ENCODE measurements around the gene NTN1. TPM values are rescaled to one million over a fixed set of nuclear protein-coding genes. Genes with fewer than 3 reads are reported as not detected.
A peak's percentile ranks its signal among the peaks of the same experiment; 100 is the strongest.

The NTN1 gene
- total RNA-seq, 3 donors from 2014 or later = 2.2 to 3.7 (median 3.3) TPM

GRCh38 chr17:9259419-9259818 lies 238.1 kb downstream of the NTN1 start:
- Histone ChIP-seq H3K9me3 (no peaks in the 10 kb centered on the region), H3K4me3 (no peak overlapping the region), H3K4me1 (no peaks in the 10 kb centered on the region), H3K27me3 (no peaks in the 10 kb centered on the region), H3K36me3 (no peaks in the 10 kb centered on the region), H3K27ac (peak overlapping the region; percentile 42 to 50)
- TF ChIP-seq POLR2A (IDR thresholded peaks at IDR 0.05) = no peak
- TF ChIP-seq POLR2AphosphoS5 (IDR thresholded peaks at IDR 0.05) = no peak
- no peak for TF ChIP-seq CTCF (IDR thresholded peaks at IDR 0.05)
- intact Hi-C loops (cut with DNase I; ENCODE audit: low total_unique reads) = no loop called here
- DNase-seq (ENCODE audit: low spot score in 2 of 2) = peak in 1 of 2 donors; percentile 56

- Histone ChIP-seq H3K36me3 (no peaks in the 10 kb centered on the region), H3K27me3 (no peaks in the 10 kb centered on the region), H3K27ac (no peak overlapping the region), H3K4me1 (no peaks in the 10 kb centered on the region), H3K4me3 (no peak overlapping the region), H3K9me3 (no peaks in the 10 kb centered on the region)
- no peak for DNase-seq (ENCODE audit: low spot score in 2 of 2)
- intact Hi-C loops (cut with DNase I; ENCODE audit: low total_unique reads) = no loop called here
- no peak for TF ChIP-seq POLR2A (IDR thresholded peaks at IDR 0.05)
- TF ChIP-seq CTCF (IDR thresholded peaks at IDR 0.05) = no peak
- TF ChIP-seq POLR2AphosphoS5 (IDR thresholded peaks at IDR 0.05) = no peak
These were observed 240.0 kb downstream of the NTN1 start for GRCh38 chr17:9261081-9262012.

GRCh38 chr17:9266031-9266680 lies 244.8 kb downstream of the NTN1 start:
- H3K4me1 ChIP-seq = no peaks in the 10 kb centered on the region
- intact Hi-C loops (cut with DNase I; ENCODE audit: low total_unique reads) = no loop called here
- H3K27me3 ChIP-seq = no peaks in the 10 kb centered on the region
- TF ChIP-seq POLR2A (IDR thresholded peaks at IDR 0.05) (no peak), POLR2AphosphoS5 (IDR thresholded peaks at IDR 0.05) (no peak), CTCF (IDR thresholded peaks at IDR 0.05) (no peak)
- no peaks in the 10 kb centered on the region for H3K36me3 ChIP-seq
- no peak overlapping the region for H3K4me3 ChIP-seq
- no peak overlapping the region for H3K27ac ChIP-seq
- no peak for DNase-seq (ENCODE audit: low spot score in 2 of 2)
- no peaks in the 10 kb centered on the region for H3K9me3 ChIP-seq

- no peak for DNase-seq (ENCODE audit: low spot score in 2 of 2)
- H3K27ac ChIP-seq = no peak overlapping the region
- no peaks in the 10 kb centered on the region for H3K27me3 ChIP-seq
- intact Hi-C loops (cut with DNase I; ENCODE audit: low total_unique reads) = no loop called here
- TF ChIP-seq CTCF (IDR thresholded peaks at IDR 0.05) (no peak), POLR2A (IDR thresholded peaks at IDR 0.05) (no peak), POLR2AphosphoS5 (IDR thresholded peaks at IDR 0.05) (no peak)
- H3K9me3 ChIP-seq = no peaks in the 10 kb centered on the region
- H3K4me3 ChIP-seq = no peak overlapping the region
- no peaks in the 10 kb centered on the region for H3K36me3 ChIP-seq
- H3K4me1 ChIP-seq = no peaks in the 10 kb centered on the region
These were observed 245.4 kb downstream of the NTN1 start for GRCh38 chr17:9266697-9267117.

GRCh38 chr17:9268546-9268945 lies 247.2 kb downstream of the NTN1 start:
- TF ChIP-seq POLR2AphosphoS5 (IDR thresholded peaks at IDR 0.05) (no peak), POLR2A (IDR thresholded peaks at IDR 0.05) (no peak), CTCF (IDR thresholded peaks at IDR 0.05) (no peak)
- Histone ChIP-seq H3K36me3 (no peaks in the 10 kb centered on the region), H3K27me3 (no peaks in the 10 kb centered on the region), H3K4me3 (no peak overlapping the region), H3K27ac (no peak overlapping the region), H3K4me1 (no peaks in the 10 kb centered on the region), H3K9me3 (no peaks in the 10 kb centered on the region)
- intact Hi-C loops (cut with DNase I; ENCODE audit: low total_unique reads) = no loop called here
- no peak for DNase-seq (ENCODE audit: low spot score in 2 of 2)

Measured in breast epithelium (tissue), 4 donors.